ENCODE results near the gene POMT2.

POMT2 gene

GRCh38 chr14:77275041-77275580 lies 45.6 kb downstream of the POMT2 start:
- no peak overlapping the region for H3K27ac ChIP-seq (ENCODE audit: low read length)
- H3K36me3 ChIP-seq (ENCODE audit: control insufficient read depth, low read depth, low read length), result peaks cover 6% of the 10 kb centered on the region
- no peaks in the 10 kb centered on the region for H3K4me1 ChIP-seq (ENCODE audit: control insufficient read depth, low read depth, low read length)
- H3K4me3 ChIP-seq (ENCODE audit: low read length), result no peak overlapping the region
- no peak overlapping the region for H3K9ac ChIP-seq (ENCODE audit: low read length)
- H3K27me3 ChIP-seq (ENCODE audit: control insufficient read depth, insufficient read depth, low read length), result peaks cover 30% of the 10 kb centered on the region
- no peaks in the 10 kb centered on the region for H3K9me3 ChIP-seq (ENCODE audit: control insufficient read depth, low read depth, low read length)

- H3K27ac ChIP-seq (ENCODE audit: low read length), result no peak overlapping the region
These were observed 46.9 kb downstream of the POMT2 start for GRCh38 chr14:77273796-77274195.

GRCh38 chr14:77272261-77272660 lies 48.4 kb downstream of the POMT2 start:
- peaks cover 55% of the 10 kb centered on the region for H3K27me3 ChIP-seq (ENCODE audit: control insufficient read depth, insufficient read depth, low read length)
- H3K36me3 ChIP-seq (ENCODE audit: control insufficient read depth, low read depth, low read length), result peaks cover 3% of the 10 kb centered on the region
- no peaks in the 10 kb centered on the region for H3K9me3 ChIP-seq (ENCODE audit: control insufficient read depth, low read depth, low read length)
- no peak overlapping the region for H3K4me3 ChIP-seq (ENCODE audit: low read length)
- H3K27ac ChIP-seq (ENCODE audit: low read length), result no peak overlapping the region
- H3K4me1 ChIP-seq (ENCODE audit: control insufficient read depth, low read depth, low read length), result no peaks in the 10 kb centered on the region
- no peak overlapping the region for H3K9ac ChIP-seq (ENCODE audit: low read length)

More at GRCh38 chr14:77273796-77274195, 46.9 kb downstream of the POMT2 start:
- Histone ChIP-seq H3K27me3 (ENCODE audit: control insufficient read depth, insufficient read depth, low read length) (peaks cover 43% of the 10 kb centered on the region), H3K9me3 (ENCODE audit: control insufficient read depth, low read depth, low read length) (no peaks in the 10 kb centered on the region), H3K4me1 (ENCODE audit: control insufficient read depth, low read depth, low read length) (no peaks in the 10 kb centered on the region), H3K9ac (ENCODE audit: low read length) (no peak overlapping the region), H3K4me3 (ENCODE audit: low read length) (no peak overlapping the region), H3K36me3 (ENCODE audit: control insufficient read depth, low read depth, low read length) (peaks cover 6% of the 10 kb centered on the region)

DNA sequence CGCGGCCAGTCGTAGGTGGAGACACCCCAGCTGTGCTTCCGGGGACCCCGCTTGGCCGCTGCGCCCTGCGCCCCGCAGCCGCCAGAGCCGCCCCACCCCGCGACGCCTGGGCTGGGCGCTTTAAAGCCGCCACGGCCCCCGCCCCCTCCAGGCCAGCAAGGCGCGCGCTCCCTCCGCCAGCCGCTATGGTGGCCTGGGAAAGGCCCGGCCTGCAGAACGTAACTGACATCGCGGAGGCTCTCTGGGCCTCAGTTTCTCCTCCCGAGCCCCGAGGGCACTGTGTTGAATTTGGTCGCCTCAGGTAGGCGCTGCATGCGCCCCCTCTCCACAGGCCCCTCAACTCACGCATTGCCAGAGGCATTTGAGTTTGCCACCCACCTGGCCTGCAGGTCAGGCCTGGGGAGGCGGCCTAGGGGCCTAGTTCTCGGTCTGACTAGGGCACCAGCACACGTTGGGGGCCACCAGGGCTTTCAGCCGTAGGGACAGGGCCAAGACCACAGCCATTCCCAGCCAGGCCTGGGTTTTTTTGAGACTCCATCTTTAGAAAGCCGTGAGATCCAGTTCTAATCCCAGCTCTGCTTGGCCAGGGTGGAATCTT lies 49.5 kb downstream of the POMT2 start, which contains the start of gene NGB:
TSS of gene NGB (minus strand) at position 94 of the 598 bp plus-strand sequence. CDS start 269 bp downstream, outside the sequence.
- H3K4me3 ChIP-seq (ENCODE audit: low read length), result peak within 1 kb of the TSS; percentile 46
- H3K27me3 ChIP-seq (ENCODE audit: control insufficient read depth, insufficient read depth, low read length), result peaks cover 55% of the 10 kb centered on the region
- H3K9ac ChIP-seq (ENCODE audit: low read length), result no peak within 1 kb of the TSS
- H3K27ac ChIP-seq (ENCODE audit: low read length), result no peak within 1 kb of the TSS
- no peaks in the 10 kb centered on the region for H3K4me1 ChIP-seq (ENCODE audit: control insufficient read depth, low read depth, low read length)
- no peaks in the 10 kb centered on the region for H3K36me3 ChIP-seq (ENCODE audit: control insufficient read depth, low read depth, low read length)
- H3K9me3 ChIP-seq (ENCODE audit: control insufficient read depth, low read depth, low read length), result no peaks in the 10 kb centered on the region

DNA sequence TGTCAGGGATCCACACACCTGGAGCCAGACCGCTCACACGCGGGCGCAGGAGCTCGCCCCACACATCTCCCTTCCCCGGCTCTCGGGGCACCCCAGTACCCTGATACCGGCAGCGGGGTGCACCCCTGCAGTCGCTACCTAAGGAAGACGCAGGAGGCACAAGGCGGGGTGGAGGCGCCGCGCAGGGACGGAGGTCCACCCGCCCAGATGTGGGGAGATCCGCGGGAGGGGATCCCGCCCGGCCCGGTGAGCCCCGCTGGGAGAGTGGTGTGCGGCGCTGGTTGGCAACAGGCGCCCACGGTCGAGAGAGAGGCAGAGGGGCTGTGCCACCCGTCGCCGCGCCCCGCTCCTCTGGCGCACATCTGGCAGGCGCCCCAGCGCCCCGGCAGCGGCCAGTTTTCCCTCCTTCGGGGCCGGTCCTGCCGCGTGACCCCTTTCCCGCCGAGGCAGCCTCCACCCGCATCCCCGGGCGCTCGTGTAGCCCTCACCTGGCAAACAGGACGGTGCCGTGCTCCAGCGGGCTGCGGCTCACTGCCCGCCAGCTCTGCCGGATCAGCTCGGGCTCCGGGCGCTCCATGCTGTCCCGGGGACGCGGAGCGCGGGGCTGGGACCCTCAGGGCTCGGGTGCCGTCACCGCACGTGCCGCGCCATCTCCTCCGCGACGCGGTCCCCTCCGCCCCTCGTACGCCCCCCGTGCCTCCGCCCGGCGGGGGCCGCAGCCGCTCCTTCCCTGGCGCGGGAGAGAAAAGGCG lies 50.1 kb downstream of the POMT2 start:
- Histone ChIP-seq H3K36me3 (ENCODE audit: control insufficient read depth, low read depth, low read length) (no peaks in the 10 kb centered on the region), H3K27ac (ENCODE audit: low read length) (no peak overlapping the region), H3K27me3 (ENCODE audit: control insufficient read depth, insufficient read depth, low read length) (peaks cover 55% of the 10 kb centered on the region), H3K4me3 (ENCODE audit: low read length) (peak overlapping the region; percentile 46), H3K9ac (ENCODE audit: low read length) (no peak overlapping the region), H3K9me3 (ENCODE audit: control insufficient read depth, low read depth, low read length) (no peaks in the 10 kb centered on the region), H3K4me1 (ENCODE audit: control insufficient read depth, low read depth, low read length) (no peaks in the 10 kb centered on the region)

DNA sequence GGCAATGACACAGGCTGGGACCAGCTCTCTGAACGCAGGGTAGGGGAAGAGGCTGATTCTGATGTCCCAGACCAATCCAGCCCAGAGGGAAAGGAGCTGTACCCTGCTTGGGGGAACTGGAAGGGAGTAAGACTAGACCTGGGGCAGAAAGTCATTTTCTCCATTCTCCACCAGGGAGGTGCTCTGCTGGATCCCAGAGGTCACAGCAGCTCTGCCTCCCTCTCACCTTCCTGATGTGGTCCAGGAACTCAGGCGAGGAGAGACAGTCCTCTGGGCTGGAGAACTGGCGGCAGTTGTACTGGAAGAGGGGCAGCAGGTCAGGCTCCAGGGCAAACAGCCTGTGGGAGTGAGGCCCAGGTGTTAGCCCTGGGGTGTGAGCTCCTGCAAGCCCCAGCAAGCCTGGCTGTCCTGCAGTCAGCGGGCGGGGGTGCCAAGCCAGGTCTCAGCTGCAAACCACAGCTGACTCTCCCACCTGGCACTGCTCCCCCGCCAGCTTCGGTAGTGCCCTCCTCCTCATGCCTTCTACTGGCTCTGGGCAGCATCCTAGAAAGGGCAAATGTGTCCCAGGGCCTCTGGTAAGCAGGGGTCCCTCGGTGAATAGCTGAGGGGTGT lies 51.6 kb downstream of the POMT2 start:
- H3K9me3 ChIP-seq (ENCODE audit: control insufficient read depth, low read depth, low read length), result no peaks in the 10 kb centered on the region
- H3K9ac ChIP-seq (ENCODE audit: low read length), result no peak overlapping the region
- H3K27ac ChIP-seq (ENCODE audit: low read length), result no peak overlapping the region
- no peaks in the 10 kb centered on the region for H3K4me1 ChIP-seq (ENCODE audit: control insufficient read depth, low read depth, low read length)
- H3K27me3 ChIP-seq (ENCODE audit: control insufficient read depth, insufficient read depth, low read length), result peaks cover 55% of the 10 kb centered on the region
- no peak overlapping the region for H3K4me3 ChIP-seq (ENCODE audit: low read length)
- no peaks in the 10 kb centered on the region for H3K36me3 ChIP-seq (ENCODE audit: control insufficient read depth, low read depth, low read length)

GRCh38 chr14:77267937-77268699 lies 52.6 kb downstream of the POMT2 start:
- no peaks in the 10 kb centered on the region for H3K36me3 ChIP-seq (ENCODE audit: control insufficient read depth, low read depth, low read length)
- H3K9me3 ChIP-seq (ENCODE audit: control insufficient read depth, low read depth, low read length), result no peaks in the 10 kb centered on the region
- no peak overlapping the region for H3K27ac ChIP-seq (ENCODE audit: low read length)
- H3K4me3 ChIP-seq (ENCODE audit: low read length), result no peak overlapping the region
- H3K9ac ChIP-seq (ENCODE audit: low read length), result no peak overlapping the region
- no peaks in the 10 kb centered on the region for H3K4me1 ChIP-seq (ENCODE audit: control insufficient read depth, low read depth, low read length)
- H3K27me3 ChIP-seq (ENCODE audit: control insufficient read depth, insufficient read depth, low read length), result peaks cover 55% of the 10 kb centered on the region

DNA sequence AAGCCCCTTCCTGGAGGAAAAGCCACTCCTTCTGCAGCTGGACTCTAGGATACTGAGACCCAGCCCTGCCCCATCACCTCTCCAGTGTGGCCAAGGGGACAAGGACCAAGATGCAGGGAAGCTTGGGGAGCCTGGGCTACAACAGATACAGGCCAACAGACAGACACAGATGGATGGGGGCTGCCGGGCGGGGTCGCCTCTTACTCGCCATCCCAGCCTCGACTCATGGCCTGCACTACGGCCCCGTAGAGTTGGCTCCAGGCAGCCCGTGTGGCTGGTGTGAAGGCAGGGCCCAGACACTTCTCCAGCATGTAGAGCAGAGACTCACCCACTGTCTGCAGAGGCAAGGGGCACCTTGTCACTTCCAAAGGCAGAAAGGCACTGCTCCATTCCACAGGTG lies 54.3 kb downstream of the POMT2 start:
- Histone ChIP-seq H3K4me1 (ENCODE audit: control insufficient read depth, low read depth, low read length) (no peaks in the 10 kb centered on the region), H3K4me3 (ENCODE audit: low read length) (no peak overlapping the region), H3K27me3 (ENCODE audit: control insufficient read depth, insufficient read depth, low read length) (peaks cover 38% of the 10 kb centered on the region)

DNA sequence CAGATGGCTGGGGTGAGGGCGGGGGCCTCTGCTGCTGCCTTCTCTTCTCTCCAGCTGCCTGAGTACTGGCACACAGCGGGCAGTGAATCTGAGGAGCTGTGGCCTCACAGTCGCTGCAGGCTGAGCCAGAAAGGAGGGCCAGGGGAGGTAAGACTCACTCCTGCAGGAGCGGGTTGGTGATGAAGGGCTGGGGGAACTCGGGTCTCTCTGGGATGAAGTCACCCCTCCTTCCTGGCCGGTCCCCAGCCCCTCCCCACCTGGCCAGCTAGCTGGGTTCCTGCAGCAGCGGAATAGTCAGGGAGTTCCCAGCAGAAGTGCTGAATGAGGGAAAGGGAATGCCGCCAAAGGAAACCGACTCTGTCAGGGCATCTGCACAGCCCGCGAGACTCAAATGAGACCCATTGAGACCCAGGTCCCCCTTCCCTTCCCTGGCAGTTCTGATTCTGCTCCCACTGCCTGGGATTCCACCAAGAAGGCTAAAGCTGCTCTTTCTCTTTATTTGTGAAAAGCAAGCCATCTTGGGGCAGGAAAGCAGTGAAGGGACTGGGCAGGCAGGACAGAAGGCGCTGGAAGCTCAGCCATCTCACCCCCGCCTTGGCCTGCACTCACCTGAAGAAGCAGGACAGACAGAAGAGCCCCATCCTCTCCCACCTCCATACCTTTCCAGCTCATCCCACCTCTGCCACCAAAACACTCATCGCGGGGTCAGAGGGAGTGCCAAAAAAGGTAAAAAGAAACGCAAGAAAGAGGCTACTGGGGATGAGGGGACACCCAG lies 54.9 kb downstream of the POMT2 start:
- Histone ChIP-seq H3K4me3 (ENCODE audit: low read length) (no peak overlapping the region), H3K36me3 (ENCODE audit: control insufficient read depth, low read depth, low read length) (no peaks in the 10 kb centered on the region), H3K27ac (ENCODE audit: low read length) (no peak overlapping the region), H3K9me3 (ENCODE audit: control insufficient read depth, low read depth, low read length) (no peaks in the 10 kb centered on the region), H3K9ac (ENCODE audit: low read length) (no peak overlapping the region), H3K27me3 (ENCODE audit: control insufficient read depth, insufficient read depth, low read length) (peaks cover 32% of the 10 kb centered on the region), H3K4me1 (ENCODE audit: control insufficient read depth, low read depth, low read length) (no peaks in the 10 kb centered on the region)

More for the DNA sequence above, 54.3 kb downstream of the POMT2 start:
- no peak overlapping the region for H3K9ac ChIP-seq (ENCODE audit: low read length)
- H3K36me3 ChIP-seq (ENCODE audit: control insufficient read depth, low read depth, low read length), result no peaks in the 10 kb centered on the region
- H3K9me3 ChIP-seq (ENCODE audit: control insufficient read depth, low read depth, low read length), result no peaks in the 10 kb centered on the region
- H3K27ac ChIP-seq (ENCODE audit: low read length), result no peak overlapping the region

- Histone ChIP-seq H3K9ac (ENCODE audit: low read length) (no peak overlapping the region), H3K9me3 (ENCODE audit: control insufficient read depth, low read depth, low read length) (no peaks in the 10 kb centered on the region), H3K27ac (ENCODE audit: low read length) (no peak overlapping the region), H3K36me3 (ENCODE audit: control insufficient read depth, low read depth, low read length) (no peaks in the 10 kb centered on the region), H3K4me3 (ENCODE audit: low read length) (no peak overlapping the region), H3K4me1 (ENCODE audit: control insufficient read depth, low read depth, low read length) (no peaks in the 10 kb centered on the region), H3K27me3 (ENCODE audit: control insufficient read depth, insufficient read depth, low read length) (peaks cover 26% of the 10 kb centered on the region)
These were observed 55.5 kb downstream of the POMT2 start for GRCh38 chr14:77265187-77265515.
